DOHH2 (cell line): ENCODE measurements around the gene MTO1.

Experiments
- H3F3A ChIP-seq: fragments of 200-600 bp; sonication (generic), shearing (Covaris generic); 2 replicates; pipeline ENCODE4 v1.6.0; 2016; ENCODE audit warnings: antibody characterized with exemption, mild to moderate bottlenecking; ENCODE audit not compliant: control insufficient read depth, insufficient read depth
- H3K27ac ChIP-seq: fragments of 200-600 bp; sonication (generic); 2 replicates; pipeline ENCODE4 v1.5.1; 2014; ENCODE audit warnings: low read depth, mild to moderate bottlenecking, low read length, moderate library complexity
- H3K27me3 ChIP-seq: fragments of 200-600 bp; sonication (generic); 2 replicates; pipeline ENCODE4 v1.6.1; 2014; ENCODE audit warnings: mild to moderate bottlenecking, low read length, mixed read lengths; ENCODE audit not compliant: control insufficient read depth
- H3K36me3 ChIP-seq: fragments of 200-600 bp; sonication (generic); 2 replicates; pipeline ENCODE4 v1.6.1; 2014; ENCODE audit warnings: mild to moderate bottlenecking, low read length, moderate library complexity, mixed read lengths; ENCODE audit not compliant: control insufficient read depth
- H3K4me1 ChIP-seq: fragments of 200-600 bp; sonication (generic); 2 replicates; pipeline ENCODE4 v1.6.1; 2014; ENCODE audit warnings: mild to moderate bottlenecking, low read length, mixed read lengths; ENCODE audit not compliant: control insufficient read depth
- H3K4me2 ChIP-seq: fragments of 200-600 bp; sonication (generic); 2 replicates; pipeline ENCODE4 v1.6.0; 2014; ENCODE audit warnings: mild to moderate bottlenecking, low read length, moderate library complexity
- H3K4me3 ChIP-seq: fragments of 200-600 bp; sonication (generic); 2 replicates; pipeline ENCODE4 v1.5.1; 2014; ENCODE audit warnings: mild to moderate bottlenecking, low read length, mixed read lengths
- H3K79me2 ChIP-seq: fragments of 200-600 bp; sonication (generic); 2 replicates; pipeline ENCODE4 v1.6.1; 2014; ENCODE audit warnings: mild to moderate bottlenecking, low read length, mixed read lengths; ENCODE audit not compliant: control insufficient read depth
- H3K9me2 ChIP-seq: fragments of 200-600 bp; sonication (generic); replicated peaks from 2 replicates; pipeline ENCODE4 v1.6.1; 2014; ENCODE audit warnings: mild to moderate bottlenecking, low read length, mixed read lengths; ENCODE audit not compliant: control insufficient read depth
- H3K9me3 ChIP-seq: fragments of 200-600 bp; sonication (generic); 2 replicates; pipeline ENCODE4 v1.6.1; 2014; ENCODE audit warnings: antibody characterized with exemption, low read length, mixed read lengths; ENCODE audit not compliant: control insufficient read depth, insufficient read depth
- H4K20me1 ChIP-seq: fragments of 200-600 bp; sonication (generic); 2 replicates; pipeline ENCODE4 v1.6.0; 2014; ENCODE audit warnings: low read depth, mild to moderate bottlenecking, antibody characterized with exemption, low read length, moderate library complexity; ENCODE audit not compliant: control insufficient read depth, insufficient read depth
- CTCF ChIP-seq: fragments of 200-600 bp; sonication (generic); IDR thresholded peaks from one replicate; pipeline ENCODE4 v1.5.1; 2014; ENCODE audit warnings: antibody characterized with exemption, mild to moderate bottlenecking, low read depth, low read length; ENCODE audit not compliant: poor library complexity, severe bottlenecking
- EZH2phosphoT487 ChIP-seq: fragments of 200-600 bp; sonication (generic); IDR thresholded peaks from 2 replicates; pipeline ENCODE4 v1.6.1; 2017; ENCODE audit warnings: borderline replicate concordance, mild to moderate bottlenecking, antibody characterized with exemption, low read length, moderate library complexity, mixed read lengths

The MTO1 gene

GRCh38 chr6:73491377-73491776, 29.8 kb downstream of the MTO1 start:
- Histone ChIP-seq H3K36me3 (peaks cover 75% of the 10 kb centered on the region), H3K4me1 (no peaks in the 10 kb centered on the region), H3K9me2 (no peaks in the 10 kb centered on the region), H3K9me3 (0 out of 2 replicates have a peak, but pooled peaks cover 4% of the 10 kb centered on the region), H3K4me2 (no peak overlapping the region), H3K4me3 (no peak overlapping the region), H3K27me3 (no peaks in the 10 kb centered on the region), H3F3A (no peaks in the 10 kb centered on the region), H4K20me1 (no peaks in the 10 kb centered on the region), H3K79me2 (peaks cover 12% of the 10 kb centered on the region), H3K27ac (no peak overlapping the region)
- no peak for TF ChIP-seq CTCF
- no peak for TF ChIP-seq EZH2phosphoT487

- no peaks in the 10 kb centered on the region for H3K9me2 ChIP-seq
- no peak overlapping the region for H3K4me3 ChIP-seq
- no peak overlapping the region for H3K27ac ChIP-seq
- no peaks in the 10 kb centered on the region for H3K9me3 ChIP-seq
- TF ChIP-seq EZH2phosphoT487 (no peak), CTCF (no peak)
- H3K4me2 ChIP-seq: no peak overlapping the region
- H3K4me1 ChIP-seq: no peaks in the 10 kb centered on the region
- no peaks in the 10 kb centered on the region for H3K27me3 ChIP-seq
- H4K20me1 ChIP-seq: no peaks in the 10 kb centered on the region
- H3F3A ChIP-seq: peaks cover 7% of the 10 kb centered on the region; the same call in 1 of the 2 replicates
- H3K79me2 ChIP-seq: no peaks in the 10 kb centered on the region
- H3K36me3 ChIP-seq: peaks cover 67% of the 10 kb centered on the region
These were observed 36.4 kb downstream of the MTO1 start for GRCh38 chr6:73497915-73498314.

GRCh38 chr6:73503027-73503772, 41.7 kb downstream of the MTO1 start:
- Histone ChIP-seq H3K4me3 (no peak overlapping the region), H3F3A (peaks cover 9% of the 10 kb centered on the region; the same call in 1 of the 2 replicates), H3K4me2 (no peak overlapping the region), H4K20me1 (no peaks in the 10 kb centered on the region), H3K79me2 (no peaks in the 10 kb centered on the region), H3K9me3 (no peaks in the 10 kb centered on the region), H3K36me3 (peaks cover 51% of the 10 kb centered on the region), H3K4me1 (no peaks in the 10 kb centered on the region), H3K27ac (no peak overlapping the region), H3K9me2 (no peaks in the 10 kb centered on the region), H3K27me3 (no peaks in the 10 kb centered on the region)
- no peak for TF ChIP-seq EZH2phosphoT487
- no peak for TF ChIP-seq CTCF
